Stimulated activated CD8-positive, alpha-beta memory T cell treated with anti-CD3 and anti-CD28 coated beads, Interleukin-12 subunit alpha, Interleukin-12 subunit beta, amount 100 ng/mL, for 4 hours (primary cell): Measurements from ENCODE around the gene C14orf132.

ENCODE experiments used
- DNase-seq: peaks from one replicate; pipeline ENCODE4 v3.0.0-alpha.2; 2020; ENCODE audit warnings: low read depth

C14orf132 gene

GRCh38 chr14:96100161-96101064 is 61.3 kb downstream of the C14orf132 start:
- no peak for DNase-seq

GRCh38 chr14:96102081-96102856 is 63.1 kb downstream of the C14orf132 start:
- no peak for DNase-seq

DNA sequence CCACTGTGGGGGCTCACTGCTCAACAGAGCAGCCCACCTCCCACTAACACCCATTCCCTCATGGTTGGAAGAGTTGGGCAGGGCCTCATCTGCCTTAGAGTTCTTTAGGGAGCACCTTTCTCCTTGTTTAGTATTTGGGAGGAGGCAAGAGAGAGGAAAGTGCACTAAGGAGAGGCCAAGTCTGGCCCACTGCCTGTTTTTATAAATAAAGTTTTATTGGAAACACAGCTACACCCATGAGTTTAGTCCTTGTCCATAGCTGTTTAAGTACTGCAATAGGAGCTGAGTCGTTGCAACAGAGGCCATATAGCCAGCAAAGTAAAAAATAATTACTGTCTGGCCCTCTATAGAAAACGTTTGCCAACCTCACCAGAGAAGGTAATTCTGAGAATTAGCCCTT is 63.9 kb downstream of the C14orf132 start:
- no peak for DNase-seq

GRCh38 chr14:96103560-96104460 is 64.6 kb downstream of the C14orf132 start:
- no peak for DNase-seq

DNA sequence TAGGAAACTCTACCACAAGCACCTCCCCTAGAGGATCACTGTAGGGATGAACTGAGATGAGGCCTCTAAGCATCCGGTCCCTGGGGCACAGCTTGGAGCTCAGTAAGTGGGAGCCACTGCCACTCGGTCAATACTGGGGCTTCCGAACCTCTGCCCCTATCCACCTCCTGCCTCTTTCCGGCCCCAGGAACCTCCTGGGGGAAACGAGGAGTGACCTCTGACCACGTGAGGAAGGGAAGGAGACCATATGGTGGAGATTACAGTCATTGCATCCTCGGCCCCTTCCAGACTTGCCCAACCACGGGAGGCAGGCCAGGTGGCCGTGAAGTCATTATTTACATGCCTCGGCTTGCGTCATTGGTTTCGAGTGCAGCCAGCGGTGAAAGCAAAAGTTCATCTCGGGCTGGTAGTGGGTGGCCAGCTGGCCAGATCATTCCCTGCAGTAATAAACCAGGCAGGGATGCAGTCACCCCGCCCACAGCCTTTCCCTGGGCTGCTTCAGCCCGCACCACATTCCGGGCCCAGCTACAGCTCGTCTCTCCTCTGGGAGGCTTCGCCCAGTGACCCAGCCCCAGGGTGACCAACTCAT is 65.4 kb downstream of the C14orf132 start:
- no peak for DNase-seq

GRCh38 chr14:96105089-96105925 is 66.1 kb downstream of the C14orf132 start:
- DNase-seq = no peak

DNA sequence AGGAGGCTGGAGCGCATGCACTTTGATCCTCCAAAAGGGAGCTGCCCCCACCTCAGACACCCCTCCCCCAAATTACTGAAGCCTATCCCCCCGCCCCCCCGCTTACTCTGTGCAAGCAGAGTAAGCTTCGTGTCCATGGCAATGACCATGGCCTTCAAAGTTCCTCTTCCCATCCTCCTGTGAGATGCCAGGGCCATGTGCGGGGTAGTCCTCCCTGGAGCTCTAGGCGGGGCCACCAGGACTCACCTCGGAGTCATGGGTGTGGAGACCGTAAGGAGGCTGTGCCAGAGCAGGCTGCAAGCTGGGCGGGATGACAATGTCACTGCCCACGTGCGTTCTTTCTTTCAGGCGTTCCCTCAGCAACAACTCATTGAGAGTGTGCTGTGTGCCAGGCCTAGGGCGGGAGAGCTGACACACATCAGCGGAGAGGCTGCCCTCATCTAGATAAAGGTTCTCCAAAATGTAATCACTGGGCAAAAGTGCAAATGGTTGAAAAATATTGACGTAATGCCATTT is 66.8 kb downstream of the C14orf132 start:
- DNase-seq = no peak

DNA sequence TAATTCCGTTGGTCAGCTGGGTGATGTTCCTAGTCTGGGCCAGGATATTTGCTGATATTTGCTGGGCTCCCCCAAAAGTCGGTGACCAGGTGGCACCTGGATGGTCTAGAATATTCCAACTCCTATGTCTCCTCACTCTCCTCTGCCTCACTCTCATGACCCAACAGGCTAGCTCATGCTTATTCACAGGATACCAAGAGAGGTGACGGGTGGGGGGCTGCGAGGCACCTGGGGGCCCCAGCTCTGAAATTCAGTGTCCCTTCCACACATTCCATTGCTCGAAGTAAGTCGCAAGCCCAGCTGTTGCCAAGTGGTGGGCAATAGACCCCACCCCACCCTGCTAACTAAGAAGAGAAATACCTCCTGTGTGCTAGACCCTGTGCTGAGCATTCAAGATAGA is 67.7 kb downstream of the C14orf132 start:
- no peak for DNase-seq

GRCh38 chr14:96108061-96108795 is 69.1 kb downstream of the C14orf132 start:
- no peak for DNase-seq

DNA sequence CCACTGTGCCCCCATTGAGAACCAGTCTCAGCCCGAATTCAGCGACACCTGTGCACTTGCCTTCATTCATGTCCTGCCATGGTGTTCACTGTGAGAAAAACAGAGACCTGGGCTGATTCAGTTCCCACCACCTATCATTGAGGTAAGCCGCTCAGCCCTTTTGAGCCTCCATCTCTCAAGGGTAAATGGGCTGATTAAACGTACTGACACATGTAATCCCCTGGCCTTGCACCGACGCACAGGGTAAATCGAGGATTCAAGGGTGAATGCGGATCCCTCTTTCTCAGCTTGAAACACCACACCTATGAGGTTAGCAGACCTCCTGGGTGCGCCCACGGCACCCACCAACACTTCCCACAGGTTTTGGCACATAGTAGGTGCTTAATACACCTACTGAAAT is 69.7 kb downstream of the C14orf132 start:
- DNase-seq = no peak

DNA sequence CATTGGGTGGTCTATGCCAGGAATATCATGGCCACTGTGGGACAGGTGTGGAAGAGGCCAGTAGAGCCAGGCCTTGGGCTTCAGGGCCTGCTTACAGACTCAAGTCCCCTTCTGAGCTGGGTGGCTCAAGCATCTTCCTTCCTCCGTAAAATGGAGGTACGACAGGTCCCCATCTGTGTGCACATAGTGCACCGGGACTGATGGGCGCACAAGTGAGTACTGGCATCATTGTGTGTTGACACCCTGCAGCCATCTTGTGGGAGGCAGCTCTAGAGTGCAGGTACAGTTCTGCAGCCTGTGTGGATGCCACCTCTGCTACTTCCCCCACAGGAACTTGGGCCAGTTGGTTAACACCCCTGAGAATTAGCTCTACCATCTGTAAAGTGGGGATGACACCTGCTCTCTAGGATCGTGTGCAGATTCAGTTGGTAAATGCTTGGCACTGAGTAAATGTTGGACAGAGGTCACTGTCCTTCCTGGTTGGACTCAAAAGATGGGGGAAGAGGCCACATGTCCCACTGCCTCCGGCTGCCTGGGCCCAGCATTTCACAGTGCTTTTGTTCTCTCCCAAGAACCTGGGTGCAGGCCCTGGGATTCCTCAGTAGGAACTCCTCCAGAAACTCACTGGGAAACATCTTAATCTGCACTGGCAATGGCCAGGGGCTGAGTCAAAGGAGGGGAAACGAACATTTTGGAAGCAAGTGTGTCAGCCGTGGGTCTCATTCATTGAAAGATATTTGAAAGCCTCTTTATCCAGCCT is 70.6 kb downstream of the C14orf132 start:
- DNase-seq = no peak

DNA sequence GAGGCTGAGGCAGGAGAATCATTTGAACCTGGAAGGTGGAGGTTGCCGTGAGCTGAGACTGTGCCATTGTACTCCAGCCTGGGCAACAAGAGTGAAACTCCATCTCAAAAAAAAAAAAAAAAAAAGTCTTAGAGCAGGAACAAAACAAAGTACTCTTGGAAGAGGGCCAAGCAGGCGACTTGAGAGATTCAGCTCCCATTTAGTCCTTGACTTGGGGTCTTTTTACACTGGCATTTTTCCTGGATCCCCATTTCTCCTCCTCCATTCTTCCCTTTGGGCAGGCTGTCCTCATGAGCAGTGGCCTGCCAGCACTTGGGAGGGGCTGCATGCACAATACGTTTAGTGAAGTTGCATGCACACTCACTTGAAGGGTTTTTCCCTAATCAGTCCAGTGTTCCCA is 72.9 kb downstream of the C14orf132 start:
- DNase-seq = no peak

DNA sequence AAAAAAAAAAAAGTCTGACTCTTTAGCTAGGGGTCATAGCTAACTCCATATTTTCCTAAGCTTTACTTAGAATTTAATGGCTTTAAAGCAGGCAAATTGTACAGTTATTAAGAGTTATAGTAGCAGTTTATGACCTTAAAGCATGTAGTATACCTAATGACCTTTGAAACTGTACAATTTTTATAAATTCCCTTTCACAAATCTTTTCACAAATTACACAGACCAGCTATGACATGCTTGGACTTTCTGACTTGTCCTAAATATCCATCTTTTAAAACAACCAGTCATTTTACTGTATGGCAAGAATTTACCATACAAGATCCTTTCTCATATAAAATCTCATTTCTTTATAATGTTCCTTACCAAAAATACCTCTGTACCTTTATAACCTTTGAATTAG is 74.8 kb downstream of the C14orf132 start:
- DNase-seq = no peak

- DNase-seq = no peak
Measured at GRCh38 chr14:96117101-96117897, 78.1 kb downstream of the C14orf132 start.

GRCh38 chr14:96117960-96118359 is 78.8 kb downstream of the C14orf132 start:
- DNase-seq = no peak

DNA sequence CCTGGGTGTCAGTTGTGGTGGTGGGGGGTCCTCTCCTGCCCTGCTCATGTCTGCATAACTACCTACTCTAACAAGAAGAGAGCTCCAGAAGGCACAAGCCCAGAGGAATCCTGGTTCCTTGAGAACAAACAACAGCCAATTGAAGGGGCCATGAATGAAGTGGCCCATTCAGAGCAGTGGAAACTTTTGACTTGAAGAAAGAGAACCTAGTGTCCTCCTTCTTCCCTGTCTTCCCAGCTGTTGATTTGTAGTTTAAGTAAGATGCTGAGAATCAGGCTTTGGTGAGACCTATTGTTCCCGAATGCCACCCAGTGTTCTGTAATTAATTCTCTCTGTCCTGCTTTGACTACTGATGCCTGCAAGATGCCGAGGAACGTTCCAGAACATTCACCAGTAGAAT is 79.2 kb downstream of the C14orf132 start:
- no peak for DNase-seq

DNA sequence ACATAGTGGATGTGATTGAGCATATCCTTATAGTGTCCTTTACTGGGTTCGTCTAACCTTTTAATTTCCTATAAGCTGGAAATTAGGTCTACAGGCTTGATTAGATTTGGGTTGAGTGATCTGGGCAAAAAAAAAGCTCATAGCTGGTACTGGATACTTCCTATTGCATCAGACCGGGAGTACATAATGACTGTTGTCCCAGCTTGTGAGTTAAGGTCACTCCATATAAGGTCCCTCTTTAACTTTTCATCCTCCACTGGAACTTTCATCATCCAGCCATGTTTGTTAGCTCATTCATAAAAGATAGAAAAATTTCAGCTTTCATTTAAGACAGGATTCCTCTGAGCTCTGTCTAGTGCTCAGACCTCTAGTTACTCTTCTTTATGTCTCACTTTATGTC is 80.8 kb downstream of the C14orf132 start:
- no peak for DNase-seq

DNA sequence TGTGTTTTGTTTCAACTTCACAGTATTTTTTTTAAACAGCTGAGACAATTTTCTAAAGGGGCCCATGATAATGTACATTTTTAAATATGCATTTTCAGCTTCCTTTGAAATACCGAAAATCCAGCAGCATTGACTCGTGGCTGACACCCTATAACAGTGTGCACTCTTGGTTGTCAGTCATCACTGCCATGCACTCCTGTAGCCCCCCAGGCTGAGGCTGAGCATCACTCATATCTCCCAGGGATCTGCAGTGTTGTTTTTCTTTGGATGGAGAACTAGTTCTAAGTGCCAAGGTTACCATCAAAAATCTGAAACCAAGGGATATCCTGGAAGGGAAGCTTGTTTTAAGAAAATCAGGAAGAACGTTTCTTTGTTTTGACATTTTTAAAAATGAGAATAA is 81.2 kb downstream of the C14orf132 start:
- DNase-seq = no peak
